ENCODE data around the gene PLEKHA1.

Gene PLEKHA1

DNA sequence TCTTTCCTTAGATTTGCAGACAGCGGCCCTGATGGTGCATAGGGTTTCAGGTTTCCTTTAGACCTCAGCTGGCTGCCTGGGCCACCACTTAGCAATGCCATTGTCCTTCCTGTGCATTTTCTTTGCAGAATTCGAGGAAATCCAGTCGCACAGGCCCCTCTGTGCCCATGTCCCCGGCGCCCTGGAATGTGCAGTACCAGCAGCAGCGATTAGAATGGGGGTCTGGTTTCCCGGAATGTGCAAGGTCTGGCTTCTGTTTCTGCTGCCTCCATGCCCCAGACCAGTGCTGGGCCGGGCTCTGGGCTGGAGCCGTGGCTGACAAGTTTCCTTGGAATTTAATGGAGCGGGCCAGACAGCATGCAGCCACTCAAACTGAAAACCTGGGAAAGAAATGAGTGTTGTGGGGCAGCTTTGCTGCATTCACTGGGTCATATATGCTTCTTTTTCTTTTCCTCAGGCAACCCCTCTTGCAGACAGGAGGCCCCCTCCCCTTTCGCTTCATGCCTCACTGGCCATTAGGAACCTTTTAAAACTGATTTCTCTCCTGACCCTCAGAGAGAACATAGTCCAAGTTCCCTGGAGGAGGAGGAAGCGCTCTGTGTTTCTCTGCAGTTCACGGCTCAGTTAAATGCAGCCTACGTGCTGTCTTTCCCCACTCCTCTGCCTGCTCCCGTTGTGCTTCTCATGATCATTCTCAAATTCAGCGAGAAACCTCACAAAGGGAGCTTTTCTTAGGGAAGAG is 101.3 kb downstream of the PLEKHA1 start:
- no peak for DNase-seq (ENCODE audit: extremely low read depth in 1 of 2, low read depth in 1 of 2)

DNA sequence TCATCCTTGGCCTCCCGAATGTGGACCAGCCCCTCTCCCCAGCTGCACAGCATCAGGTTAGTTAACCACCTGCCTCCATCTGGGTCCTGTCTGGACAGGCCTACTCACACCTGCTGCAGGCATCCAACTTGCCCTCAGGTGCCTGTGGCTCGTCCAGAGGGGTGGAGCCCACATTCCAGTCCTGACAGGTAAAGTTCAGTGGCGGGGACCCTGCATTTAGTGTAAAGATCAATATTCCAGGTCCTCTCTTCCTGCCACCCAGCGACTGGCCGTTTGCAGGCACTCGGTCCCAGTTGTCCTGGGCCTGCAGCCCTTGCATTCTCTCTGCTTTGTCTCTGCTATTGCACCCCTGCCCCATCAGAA is 101.8 kb downstream of the PLEKHA1 start:
- no peak for DNase-seq (ENCODE audit: extremely low read depth in 1 of 2, low read depth in 1 of 2)

DNA sequence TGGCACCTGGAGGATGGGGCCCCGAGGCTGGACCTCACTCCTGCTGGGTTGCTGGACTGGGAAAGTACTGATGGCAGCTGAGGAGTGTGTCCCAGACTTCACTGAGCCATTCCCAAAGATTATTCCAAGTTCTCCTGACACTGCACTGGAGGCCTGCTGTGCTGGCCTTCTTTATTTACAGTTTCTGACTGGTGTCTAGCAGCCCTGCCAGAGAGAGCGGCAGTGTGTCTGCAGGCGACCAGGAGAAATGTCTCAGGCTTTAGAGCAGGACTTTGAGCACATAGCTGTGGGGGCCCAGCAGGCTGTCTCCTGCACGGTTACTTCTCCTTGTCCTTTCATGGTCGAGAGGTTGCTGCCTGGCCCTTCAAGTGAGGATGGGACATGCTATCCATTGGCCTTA is 102.9 kb downstream of the PLEKHA1 start:
- no peak for DNase-seq (ENCODE audit: extremely low read depth in 1 of 2, low read depth in 1 of 2)

DNA sequence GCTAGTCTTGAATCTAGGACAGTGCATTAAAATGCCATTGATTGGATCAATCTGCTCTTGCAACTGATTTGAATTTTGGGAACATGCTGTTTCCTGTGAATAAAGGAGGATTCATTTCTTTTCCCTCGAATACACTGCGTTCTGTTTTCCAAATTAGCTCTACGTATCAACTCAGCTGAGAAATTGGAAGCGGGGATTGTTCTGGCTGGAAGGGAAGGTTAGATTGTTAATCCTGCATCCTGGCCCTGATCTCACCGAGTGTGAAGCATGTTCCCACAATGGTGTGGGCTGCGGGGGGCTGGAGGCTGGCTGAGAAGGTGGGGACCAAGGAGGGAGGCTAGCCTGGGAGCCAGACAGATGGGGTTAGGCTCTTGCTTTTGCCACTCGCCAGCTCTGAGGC is 104.5 kb downstream of the PLEKHA1 start:
- DNase-seq (ENCODE audit: extremely low read depth in 1 of 2, low read depth in 1 of 2) = no peak

DNA sequence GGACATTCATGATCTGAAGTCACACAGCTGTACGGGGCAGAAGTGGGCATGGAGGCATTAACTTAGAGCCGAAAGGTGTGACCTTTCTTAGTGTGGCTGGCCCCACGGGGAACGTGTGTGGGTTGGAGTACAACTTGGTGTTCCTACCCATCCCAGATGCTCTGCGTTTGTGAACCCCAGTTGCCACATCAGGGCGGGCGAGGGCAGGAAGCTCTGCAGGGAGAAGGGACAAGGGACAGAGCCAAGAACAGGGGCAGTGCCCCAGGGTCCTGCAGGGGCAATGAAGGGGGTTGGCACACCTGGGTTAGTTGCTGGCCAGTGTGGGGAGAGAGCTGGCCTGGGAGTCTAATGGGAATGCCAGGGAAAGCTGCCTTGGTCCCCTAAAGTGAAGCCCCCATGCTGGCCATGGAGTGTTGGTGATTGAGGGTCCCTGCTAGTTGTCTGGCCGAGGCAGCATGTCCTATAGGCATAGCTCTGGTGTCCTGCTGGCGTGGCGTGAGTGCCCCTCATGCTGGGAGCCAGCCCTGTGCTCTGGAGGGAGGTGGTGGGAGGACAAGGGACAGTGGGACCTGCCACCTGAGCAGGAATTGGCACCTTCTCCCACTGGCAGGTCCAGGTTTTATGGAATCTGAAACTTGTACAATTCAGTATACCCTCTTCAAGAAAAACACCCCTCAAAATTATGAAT is 105.8 kb downstream of the PLEKHA1 start:
- DNase-seq (ENCODE audit: extremely low read depth in 1 of 2, low read depth in 1 of 2) = no peak

DNA sequence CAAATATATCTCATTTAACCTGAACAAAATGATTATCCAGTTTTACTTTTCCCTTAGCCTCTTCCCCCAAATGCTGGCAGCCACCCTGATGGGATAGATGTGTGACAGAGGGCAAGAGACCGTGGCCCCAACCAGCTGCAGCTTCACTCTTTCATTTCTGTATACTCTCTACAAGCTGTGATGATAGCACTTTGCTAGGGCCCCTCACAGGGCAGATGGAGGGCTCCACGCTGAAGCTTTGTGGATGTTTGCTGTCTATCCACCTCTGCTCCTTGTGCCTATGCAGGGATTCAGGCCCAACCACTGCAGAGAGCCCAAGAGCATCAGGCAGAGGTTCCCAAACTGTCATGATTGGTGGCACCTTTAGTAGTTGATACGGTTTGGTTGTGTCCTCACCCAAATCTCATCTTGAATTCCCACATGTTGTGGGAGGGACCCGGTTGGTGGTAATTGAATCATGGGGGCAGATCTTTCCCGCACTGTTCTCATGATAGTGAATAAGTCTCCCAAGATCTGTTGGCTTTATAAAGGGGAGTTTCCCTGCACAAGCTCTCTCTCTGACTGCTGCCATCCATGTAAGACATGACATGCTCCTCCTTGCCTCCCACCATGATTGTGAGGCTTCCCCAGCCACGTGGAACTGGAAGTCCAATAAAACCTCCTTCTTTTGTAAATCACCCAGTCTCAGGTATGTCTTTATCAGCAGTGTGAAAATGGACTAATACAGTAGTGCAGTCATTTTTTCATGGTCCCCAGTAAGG is 107.0 kb downstream of the PLEKHA1 start:
- DNase-seq (ENCODE audit: extremely low read depth in 1 of 2, low read depth in 1 of 2) = no peak
